ENCODE results near the gene REPS2.

DNA sequence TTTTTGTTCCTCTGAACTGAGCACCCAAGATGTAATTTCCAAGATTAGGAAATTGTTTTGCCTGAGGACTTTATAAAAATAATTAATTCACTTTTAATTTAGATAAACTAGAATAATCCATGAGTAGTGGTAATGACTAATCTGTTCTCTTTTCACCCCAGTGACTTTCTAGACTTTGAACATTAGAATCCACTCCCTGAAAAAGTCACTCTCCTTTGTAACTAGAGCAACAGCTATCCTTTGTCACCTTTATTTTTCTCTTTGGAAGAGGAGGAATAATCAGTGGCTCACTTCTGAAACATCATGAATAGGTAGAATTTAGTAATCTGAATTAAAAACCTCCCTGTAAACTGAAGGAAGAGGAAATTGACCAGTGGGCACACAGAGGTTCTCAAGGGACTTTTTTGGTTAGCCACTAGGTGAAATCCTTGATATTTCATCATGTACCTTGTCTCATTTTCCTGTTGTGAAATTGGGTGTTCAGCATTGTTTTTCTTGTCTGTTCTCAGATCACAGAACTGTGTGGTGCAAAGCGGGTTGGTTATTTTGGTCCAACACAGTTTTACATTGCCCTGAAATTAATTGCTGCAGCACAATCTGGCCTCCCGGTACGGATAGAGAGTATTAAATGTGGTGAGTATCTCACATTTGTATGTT lies 59.4 kb downstream of the REPS2 start:
- TF ChIP-seq, protein P1, sequence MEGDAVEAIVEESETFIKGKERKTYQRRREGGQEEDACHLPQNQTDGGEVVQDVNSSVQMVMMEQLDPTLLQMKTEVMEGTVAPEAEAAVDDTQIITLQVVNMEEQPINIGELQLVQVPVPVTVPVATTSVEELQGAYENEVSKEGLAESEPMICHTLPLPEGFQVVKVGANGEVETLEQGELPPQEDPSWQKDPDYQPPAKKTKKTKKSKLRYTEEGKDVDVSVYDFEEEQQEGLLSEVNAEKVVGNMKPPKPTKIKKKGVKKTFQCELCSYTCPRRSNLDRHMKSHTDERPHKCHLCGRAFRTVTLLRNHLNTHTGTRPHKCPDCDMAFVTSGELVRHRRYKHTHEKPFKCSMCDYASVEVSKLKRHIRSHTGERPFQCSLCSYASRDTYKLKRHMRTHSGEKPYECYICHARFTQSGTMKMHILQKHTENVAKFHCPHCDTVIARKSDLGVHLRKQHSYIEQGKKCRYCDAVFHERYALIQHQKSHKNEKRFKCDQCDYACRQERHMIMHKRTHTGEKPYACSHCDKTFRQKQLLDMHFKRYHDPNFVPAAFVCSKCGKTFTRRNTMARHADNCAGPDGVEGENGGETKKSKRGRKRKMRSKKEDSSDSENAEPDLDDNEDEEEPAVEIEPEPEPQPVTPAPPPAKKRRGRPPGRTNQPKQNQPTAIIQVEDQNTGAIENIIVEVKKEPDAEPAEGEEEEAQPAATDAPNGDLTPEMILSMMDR (IDR thresholded peaks at IDR 0.05) = no peak
- no peak for TF ChIP-seq POLR2A (IDR thresholded peaks at IDR 0.05)
